Activated CD4-positive, CD25-positive, alpha-beta regulatory T cell (primary cell): ENCODE measurements around the gene SOWAHD.
"Not testable (repeated sequence)": the region's sequence is repeated elsewhere in the genome, so short reads cannot be mapped to it uniquely, and the experiment has no call there.

Experiments
- DNase-seq, 4 experiments: peaks; one replicate each; lab custom pipeline; 2025; lab: John Stamatoyannopoulos, UW

SOWAHD gene

GRCh38 chrX:119758731-119759247 is 401 bp downstream of the SOWAHD start:
- DNase-seq: peak in 3 of 4 experiments; percentile 1 to 2 (median 2)

- no peak for DNase-seq
Observed at GRCh38 chrX:119759248-119759766, 919 bp downstream of the SOWAHD start.

GRCh38 chrX:119760026-119760877 is 1.9 kb downstream of the SOWAHD start:
- DNase-seq: no peak

GRCh38 chrX:119762718-119763117 is 4.3 kb downstream of the SOWAHD start:
- DNase-seq: no peak

- no peak for DNase-seq
Observed at GRCh38 chrX:119763181-119763580, 4.8 kb downstream of the SOWAHD start.

GRCh38 chrX:119763836-119764387 is 5.5 kb downstream of the SOWAHD start:
- DNase-seq: no peak

GRCh38 chrX:119768436-119768835 is 10.0 kb downstream of the SOWAHD start:
- DNase-seq: not testable (repeated sequence)

- DNase-seq: not testable (repeated sequence)
Observed at GRCh38 chrX:119769388-119769787, 11.0 kb downstream of the SOWAHD start.

GRCh38 chrX:119775517-119776238 is 17.3 kb downstream of the SOWAHD start:
- DNase-seq: no peak

GRCh38 chrX:119778829-119779228 is 20.4 kb downstream of the SOWAHD start:
- no peak for DNase-seq

- DNase-seq: no peak
Observed at GRCh38 chrX:119783026-119783425, 24.6 kb downstream of the SOWAHD start.

- DNase-seq: peak; percentile 2 to 23 (median 6)
Observed at GRCh38 chrX:119784747-119785446, 26.5 kb downstream of the SOWAHD start.

GRCh38 chrX:119790977-119791436 is 32.6 kb downstream of the SOWAHD start:
- DNase-seq: peak in 2 of 4 experiments; percentile 6 to 12

- DNase-seq: peak; percentile 43 to 59 (median 51)
Observed at GRCh38 chrX:119791437-119792231, 33.2 kb downstream of the SOWAHD start, which contains the start of gene RPL39. Gene RPL39 (minus strand): TSS chrX:119791630. CDS start chrX:119791576, 54 bp downstream.

GRCh38 chrX:119801253-119802221 is 43.1 kb downstream of the SOWAHD start:
- DNase-seq: no peak

GRCh38 chrX:119802546-119802945 is 44.2 kb downstream of the SOWAHD start:
- no peak for DNase-seq

GRCh38 chrX:119808461-119808860 is 50.1 kb downstream of the SOWAHD start:
- DNase-seq: not testable (repeated sequence)

- no peak for DNase-seq
Observed at GRCh38 chrX:119809185-119809666, 50.8 kb downstream of the SOWAHD start.
